B cell (primary cell): ENCODE data around the gene NUMB.

Experiments used
- CTCF ChIP-seq: fragments of 200-600 bp; IDR thresholded peaks from one replicate; pipeline ENCODE4 v1.8.0; 2022; ENCODE audit warnings: antibody characterized with exemption, mild to moderate bottlenecking
- EZH2 ChIP-seq: IDR thresholded peaks from 2 replicates; pipeline ENCODE4 v1.6.1; 2012; ENCODE audit warnings: borderline replicate concordance, low read depth, mild to moderate bottlenecking, moderate library complexity, low read length; ENCODE audit not compliant: insufficient read depth, poor library complexity, severe bottlenecking

- TF ChIP-seq EZH2, result no peak
- TF ChIP-seq CTCF, result no peak
These were observed 65.8 kb downstream of the NUMB start for GRCh38 chr14:73392329-73393257.
